ENCODE results near the gene TMCO2.

Gene TMCO2

DNA sequence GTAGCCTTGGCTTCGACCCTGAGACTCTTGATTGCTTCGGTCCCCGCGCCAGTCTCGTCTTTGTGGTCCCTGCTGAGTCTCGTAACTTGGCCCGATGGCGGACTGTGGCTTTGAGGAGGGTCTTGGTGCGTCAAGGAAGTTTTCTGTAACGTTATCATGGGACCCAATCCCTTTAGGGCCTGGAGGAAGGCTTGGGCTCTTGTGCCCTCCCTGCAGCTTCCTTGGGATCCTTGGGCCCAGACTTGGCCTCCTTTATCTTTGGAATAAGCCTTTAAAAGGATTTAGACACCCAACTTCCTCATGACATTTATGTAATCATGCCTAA is 10.7 kb downstream of the TMCO2 start:
- no peak for DNase-seq

GRCh38 chr1:40264354-40264781 is 16.6 kb downstream of the TMCO2 start:
- DNase-seq, result no peak

GRCh38 chr1:40265298-40265697 is 17.6 kb downstream of the TMCO2 start:
- DNase-seq, result no peak

DNA sequence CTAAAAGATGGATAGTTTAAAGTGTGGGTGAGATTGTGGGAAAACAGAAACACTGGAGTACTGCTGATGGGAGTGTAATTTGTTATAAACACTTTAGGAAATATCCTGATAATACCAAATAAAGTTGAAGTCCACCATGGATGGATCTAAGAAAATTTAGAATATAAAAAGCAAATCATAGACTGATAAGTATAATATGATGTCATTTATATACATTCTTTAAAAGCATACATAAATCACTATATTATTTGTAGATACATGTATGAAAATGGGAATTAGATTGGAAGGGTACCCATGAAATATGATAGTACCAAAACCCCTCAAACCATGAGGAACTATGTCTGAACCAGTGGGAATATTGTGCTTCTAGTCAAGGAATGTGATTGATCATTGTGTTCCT is 18.2 kb downstream of the TMCO2 start:
- no peak for DNase-seq

DNA sequence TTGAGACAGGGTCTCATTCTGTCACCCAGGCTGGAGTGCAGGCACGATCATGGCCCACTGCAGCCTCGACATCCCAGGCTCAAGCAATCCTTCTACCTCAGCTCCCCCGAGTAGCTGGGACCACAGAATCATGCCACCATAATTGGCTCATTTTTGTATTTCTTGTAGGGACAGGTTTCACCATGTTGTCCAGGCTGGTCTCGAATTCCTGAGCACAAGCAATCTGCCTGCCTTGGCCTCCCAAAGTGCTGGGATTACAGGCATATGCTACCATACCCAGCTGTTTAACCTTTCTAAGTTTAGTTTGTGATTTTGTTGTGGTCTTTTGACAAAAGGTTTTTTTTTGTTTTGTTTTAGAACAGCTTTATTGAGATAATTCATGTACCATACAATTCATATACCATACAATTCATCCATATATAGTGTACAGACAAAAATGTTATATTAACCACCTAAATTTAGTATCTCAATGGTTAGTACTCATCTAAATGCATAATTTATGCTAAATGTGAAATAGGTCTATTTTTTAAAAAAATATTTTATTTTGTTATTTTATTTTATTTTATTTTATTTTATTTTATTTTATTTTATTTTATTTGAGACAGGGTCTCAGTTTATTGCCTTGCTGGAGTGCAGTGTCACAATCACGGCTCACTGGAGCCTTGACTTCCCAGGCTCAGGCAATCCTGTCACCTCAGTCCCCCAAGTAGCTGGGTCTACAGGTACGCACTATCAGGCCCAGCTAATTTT is 19.2 kb downstream of the TMCO2 start:
- DNase-seq, result no peak

GRCh38 chr1:40267767-40268187 is 20.0 kb downstream of the TMCO2 start:
- DNase-seq, result no peak

- no peak for DNase-seq
These were observed 20.5 kb downstream of the TMCO2 start for GRCh38 chr1:40268211-40268610.

DNA sequence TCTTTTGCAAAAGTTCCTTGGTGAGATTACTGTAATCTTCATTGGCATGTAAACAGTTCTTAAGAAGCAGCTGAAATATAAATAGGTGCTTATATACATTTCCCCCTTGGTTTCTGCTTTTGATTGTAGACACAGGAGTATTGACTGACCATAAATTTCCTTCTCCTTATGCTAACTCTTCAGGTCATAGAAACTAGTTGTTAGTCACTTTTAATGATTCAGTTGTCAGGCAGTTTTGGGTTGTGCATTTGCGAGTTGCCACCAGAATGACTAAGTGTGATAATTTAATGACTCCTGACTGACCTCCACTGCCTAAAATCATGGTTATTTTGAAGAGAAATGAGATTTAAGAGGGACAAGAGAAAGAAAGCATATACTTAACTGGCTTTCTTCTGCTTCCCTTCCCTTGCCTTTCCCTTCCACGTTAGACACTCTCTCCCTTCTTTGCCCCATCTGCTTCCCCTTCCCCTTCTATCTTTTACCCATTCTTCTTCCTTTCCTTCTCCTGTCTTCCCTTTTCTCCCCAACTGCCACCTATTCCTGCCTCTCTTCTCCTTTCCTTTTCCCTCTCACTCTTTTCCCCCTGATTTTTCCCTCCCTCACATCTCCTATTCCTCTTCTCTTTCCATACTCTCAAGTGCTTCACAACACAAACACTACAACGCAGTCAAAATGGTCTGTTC is 22.6 kb downstream of the TMCO2 start:
- no peak for DNase-seq

- no peak for DNase-seq
These were observed 25.0 kb downstream of the TMCO2 start for GRCh38 chr1:40272653-40273213.

DNA sequence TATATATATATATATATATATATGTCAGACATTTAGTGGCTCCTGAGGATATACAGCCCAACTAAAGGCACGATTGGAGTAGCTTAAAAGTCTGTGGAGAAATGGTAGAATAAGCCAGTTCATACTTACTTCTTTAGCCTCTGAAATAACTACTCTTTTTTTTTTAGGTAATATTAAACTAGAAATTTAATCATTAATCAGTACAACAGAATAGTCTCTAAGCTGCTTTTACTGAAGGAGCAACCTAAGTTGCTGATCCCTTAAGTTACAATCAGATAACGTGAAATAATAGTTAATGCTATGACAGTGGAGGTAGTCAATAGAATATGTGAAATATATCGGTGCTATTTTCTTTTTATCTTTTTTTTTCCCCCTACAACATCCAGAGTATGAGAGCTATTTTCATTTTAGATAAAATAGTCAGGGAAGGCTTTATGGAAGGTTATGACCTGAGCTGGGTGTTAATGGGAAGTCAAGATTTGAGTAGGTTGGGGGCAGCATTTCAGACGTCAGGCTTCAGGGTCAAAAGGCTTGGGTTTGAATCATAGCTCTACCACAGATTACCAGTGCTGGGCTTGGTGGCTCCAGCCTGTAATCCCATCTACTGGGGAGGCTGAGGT is 25.9 kb downstream of the TMCO2 start:
- DNase-seq, result no peak

GRCh38 chr1:40274331-40274730 is 26.6 kb downstream of the TMCO2 start:
- DNase-seq, result no peak

DNA sequence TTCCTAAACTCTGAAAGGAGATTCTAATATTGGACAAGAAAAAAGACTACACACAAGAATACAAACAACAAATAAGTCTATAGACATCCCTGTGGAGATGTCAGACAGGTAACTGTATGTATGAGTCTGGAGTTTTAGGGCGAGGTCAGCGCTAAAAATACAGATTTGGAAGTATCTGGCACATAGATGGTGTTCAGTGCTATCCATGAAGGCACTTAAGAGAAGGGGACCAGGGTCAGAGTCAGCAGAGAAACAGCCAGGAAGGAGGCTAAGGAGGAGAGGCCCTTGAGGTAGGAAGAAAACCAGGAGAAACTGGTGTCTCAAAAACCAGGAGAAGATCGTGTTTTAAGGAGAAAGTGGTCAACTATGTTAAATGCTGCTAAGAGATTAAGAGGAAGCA is 28.4 kb downstream of the TMCO2 start:
- DNase-seq, result no peak

GRCh38 chr1:40281853-40282252 is 34.1 kb downstream of the TMCO2 start:
- no peak for DNase-seq

- DNase-seq, result no peak
These were observed 43.6 kb downstream of the TMCO2 start for GRCh38 chr1:40291293-40291692.

GRCh38 chr1:40299366-40300248 is 51.9 kb downstream of the TMCO2 start:
- no peak for DNase-seq

GRCh38 chr1:40300249-40300567 is 52.5 kb downstream of the TMCO2 start:
- DNase-seq, result no peak

GRCh38 chr1:40300651-40301050 is 52.9 kb downstream of the TMCO2 start:
- no peak for DNase-seq

DNA sequence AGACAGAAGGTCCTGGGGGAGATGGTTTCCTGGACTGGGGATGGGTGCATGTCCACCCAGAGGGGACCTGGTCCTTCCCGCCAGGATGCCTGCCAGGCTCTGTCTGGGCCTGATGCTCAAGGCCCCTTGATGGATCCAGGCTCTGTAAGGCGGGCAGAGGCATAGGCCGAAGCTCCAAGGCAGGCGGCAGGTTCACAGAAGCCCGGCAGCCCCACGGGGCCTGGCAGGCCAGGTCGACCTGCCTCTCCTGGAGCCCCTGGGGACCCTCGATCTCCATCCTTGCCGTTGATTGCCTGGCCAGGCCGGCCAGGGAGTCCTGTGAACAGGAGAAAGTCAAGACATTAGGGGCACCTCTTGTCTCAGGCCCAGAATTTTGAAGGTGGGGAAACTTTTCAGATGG is 53.3 kb downstream of the TMCO2 start:
- no peak for DNase-seq

All from CD4-positive, alpha-beta T cell treated with Interleukin-15 for 1 hour (primary cell).